ENCODE results near the gene FBXW4. TPM values are rescaled to one million over a fixed set of nuclear protein-coding genes. Genes with fewer than 3 reads are reported as not detected.
A peak's percentile ranks its signal among the peaks of the same experiment; 100 is the strongest.

FBXW4 gene
- total and polyA plus RNA-seq, 10 of the 15 experiments (the other 5 are each of a cell fraction or from before 2014, with no cell fraction given) = 5.7 to 42.0 (median 27.5) TPM

DNA sequence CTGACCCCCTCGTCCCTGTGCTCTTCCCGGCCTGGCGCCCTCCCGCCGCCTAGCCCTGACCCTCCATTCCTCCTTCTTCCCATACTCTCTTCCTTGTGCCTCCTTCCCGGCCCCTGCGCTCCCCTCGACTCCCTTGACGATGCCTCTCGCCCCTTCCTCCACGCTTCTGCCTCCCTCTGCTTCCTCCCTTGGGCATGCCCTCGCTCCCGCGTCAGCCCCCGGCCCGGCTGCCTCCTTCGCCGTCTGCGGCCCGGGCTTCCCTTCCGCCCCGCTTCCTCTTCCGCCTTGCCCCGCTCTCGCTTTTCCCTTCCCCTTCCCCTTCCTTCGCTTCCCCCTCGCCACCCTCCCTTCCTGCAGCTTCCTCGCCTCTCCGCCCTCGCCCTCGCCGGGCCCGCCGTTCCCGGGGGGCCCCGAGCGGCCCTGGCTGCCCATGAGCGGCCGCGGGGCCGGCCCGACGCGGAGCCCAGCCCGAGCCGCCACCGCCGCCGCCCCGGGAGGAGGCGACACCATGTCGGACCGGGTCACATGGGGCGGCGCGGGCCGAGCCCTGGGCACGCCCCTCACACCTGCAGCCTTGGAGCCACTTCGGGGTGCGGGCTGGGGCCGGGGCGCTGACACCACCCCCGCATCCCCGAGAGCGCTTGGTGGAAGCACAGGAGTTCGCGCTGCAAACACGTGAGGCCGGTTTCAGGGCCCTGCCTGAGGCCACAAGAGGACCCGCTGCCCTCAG, at the start of gene FBXW4 (continued):
- TF ChIP-seq, protein P1, sequence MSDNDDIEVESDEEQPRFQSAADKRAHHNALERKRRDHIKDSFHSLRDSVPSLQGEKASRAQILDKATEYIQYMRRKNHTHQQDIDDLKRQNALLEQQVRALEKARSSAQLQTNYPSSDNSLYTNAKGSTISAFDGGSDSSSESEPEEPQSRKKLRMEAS (IDR thresholded peaks at IDR 0.05; ENCODE audit: low read depth, low read length) = peak; percentile 66
- TF ChIP-seq, protein P2, sequence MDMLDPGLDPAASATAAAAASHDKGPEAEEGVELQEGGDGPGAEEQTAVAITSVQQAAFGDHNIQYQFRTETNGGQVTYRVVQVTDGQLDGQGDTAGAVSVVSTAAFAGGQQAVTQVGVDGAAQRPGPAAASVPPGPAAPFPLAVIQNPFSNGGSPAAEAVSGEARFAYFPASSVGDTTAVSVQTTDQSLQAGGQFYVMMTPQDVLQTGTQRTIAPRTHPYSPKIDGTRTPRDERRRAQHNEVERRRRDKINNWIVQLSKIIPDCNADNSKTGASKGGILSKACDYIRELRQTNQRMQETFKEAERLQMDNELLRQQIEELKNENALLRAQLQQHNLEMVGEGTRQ (IDR thresholded peaks at IDR 0.05; ENCODE audit: borderline replicate concordance, low read depth, low read length) = peak; percentile 54
- TF ChIP-seq POLR2A (IDR thresholded peaks at IDR 0.05; ENCODE audit: low read depth, low read length) (peak; percentile 87), IKZF1 (conservative IDR thresholded peaks at IDR 0.05) (peak; percentile 96), LARP7 (IDR thresholded peaks at IDR 0.05) (peak; percentile 78; the same call in 1 of the 2 replicates), ZSCAN29 (IDR thresholded peaks at IDR 0.05) (peak; percentile 71; the same call in 1 of the 2 replicates), EGR1 (IDR thresholded peaks at IDR 0.05; ENCODE audit: borderline replicate concordance in 1 of 2, low read depth in 2 of 2, low read length in 2 of 2) (peak in 1 of 2 experiments; percentile 96; a peak in 2 of 3 replicates), TAF1 (IDR thresholded peaks at IDR 0.05; ENCODE audit: borderline replicate concordance, low read depth, low read length) (peak; percentile 48; the same call in 1 of the 2 replicates), HDGF (IDR thresholded peaks at IDR 0.05) (peak; percentile 99), SPI1 (IDR thresholded peaks at IDR 0.05; ENCODE audit: borderline replicate concordance, insufficient read depth, low read depth, low read length) (peak; percentile 46; the same call in 1 of the 2 replicates), TCF12 (IDR thresholded peaks at IDR 0.05; ENCODE audit: low read depth, low read length) (peak; percentile 79; the same call in 1 of the 2 replicates), ATF7 (IDR thresholded peaks at IDR 0.05; ENCODE audit: low read depth) (no peak), SUZ12 (IDR thresholded peaks at IDR 0.05; ENCODE audit: unreplicated experiment) (no peak), WRNIP1 (IDR thresholded peaks at IDR 0.05; ENCODE audit: borderline replicate concordance, low read depth, low read length) (no peak), TCF3 (IDR thresholded peaks at IDR 0.05; ENCODE audit: borderline replicate concordance, insufficient read depth, low read depth, low read length) (peak; percentile 84), ETV6 (conservative IDR thresholded peaks at IDR 0.05 in 1 of 2, IDR thresholded peaks at IDR 0.05 in 1 of 2; ENCODE audit: borderline replicate concordance in 1 of 2, low read depth in 1 of 2) (peak; percentile 54 to 97; a peak in 3 of 4 replicates), POU2F2 (IDR thresholded peaks at IDR 0.05; ENCODE audit: borderline replicate concordance, low read depth, low read length) (no peak), NBN (IDR thresholded peaks at IDR 0.05) (peak; percentile 51), GABPA (IDR thresholded peaks at IDR 0.05; ENCODE audit: low read depth) (no peak), RB1 (IDR thresholded peaks at IDR 0.05; ENCODE audit: borderline replicate concordance) (peak; percentile 86; the same call in 1 of the 2 replicates), GATAD2B (conservative IDR thresholded peaks at IDR 0.05; ENCODE audit: low read depth) (peak; percentile 87), KDM1A (IDR thresholded peaks at IDR 0.05; ENCODE audit: borderline replicate concordance) (no peak)
- TF ChIP-seq, protein P3, sequence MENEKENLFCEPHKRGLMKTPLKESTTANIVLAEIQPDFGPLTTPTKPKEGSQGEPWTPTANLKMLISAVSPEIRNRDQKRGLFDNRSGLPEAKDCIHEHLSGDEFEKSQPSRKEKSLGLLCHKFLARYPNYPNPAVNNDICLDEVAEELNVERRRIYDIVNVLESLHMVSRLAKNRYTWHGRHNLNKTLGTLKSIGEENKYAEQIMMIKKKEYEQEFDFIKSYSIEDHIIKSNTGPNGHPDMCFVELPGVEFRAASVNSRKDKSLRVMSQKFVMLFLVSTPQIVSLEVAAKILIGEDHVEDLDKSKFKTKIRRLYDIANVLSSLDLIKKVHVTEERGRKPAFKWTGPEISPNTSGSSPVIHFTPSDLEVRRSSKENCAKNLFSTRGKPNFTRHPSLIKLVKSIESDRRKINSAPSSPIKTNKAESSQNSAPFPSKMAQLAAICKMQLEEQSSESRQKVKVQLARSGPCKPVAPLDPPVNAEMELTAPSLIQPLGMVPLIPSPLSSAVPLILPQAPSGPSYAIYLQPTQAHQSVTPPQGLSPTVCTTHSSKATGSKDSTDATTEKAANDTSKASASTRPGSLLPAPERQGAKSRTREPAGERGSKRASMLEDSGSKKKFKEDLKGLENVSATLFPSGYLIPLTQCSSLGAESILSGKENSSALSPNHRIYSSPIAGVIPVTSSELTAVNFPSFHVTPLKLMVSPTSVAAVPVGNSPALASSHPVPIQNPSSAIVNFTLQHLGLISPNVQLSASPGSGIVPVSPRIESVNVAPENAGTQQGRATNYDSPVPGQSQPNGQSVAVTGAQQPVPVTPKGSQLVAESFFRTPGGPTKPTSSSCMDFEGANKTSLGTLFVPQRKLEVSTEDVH (IDR thresholded peaks at IDR 0.05; ENCODE audit: low read depth, partially characterized antibody) = no peak
- TF ChIP-seq, protein P4, sequence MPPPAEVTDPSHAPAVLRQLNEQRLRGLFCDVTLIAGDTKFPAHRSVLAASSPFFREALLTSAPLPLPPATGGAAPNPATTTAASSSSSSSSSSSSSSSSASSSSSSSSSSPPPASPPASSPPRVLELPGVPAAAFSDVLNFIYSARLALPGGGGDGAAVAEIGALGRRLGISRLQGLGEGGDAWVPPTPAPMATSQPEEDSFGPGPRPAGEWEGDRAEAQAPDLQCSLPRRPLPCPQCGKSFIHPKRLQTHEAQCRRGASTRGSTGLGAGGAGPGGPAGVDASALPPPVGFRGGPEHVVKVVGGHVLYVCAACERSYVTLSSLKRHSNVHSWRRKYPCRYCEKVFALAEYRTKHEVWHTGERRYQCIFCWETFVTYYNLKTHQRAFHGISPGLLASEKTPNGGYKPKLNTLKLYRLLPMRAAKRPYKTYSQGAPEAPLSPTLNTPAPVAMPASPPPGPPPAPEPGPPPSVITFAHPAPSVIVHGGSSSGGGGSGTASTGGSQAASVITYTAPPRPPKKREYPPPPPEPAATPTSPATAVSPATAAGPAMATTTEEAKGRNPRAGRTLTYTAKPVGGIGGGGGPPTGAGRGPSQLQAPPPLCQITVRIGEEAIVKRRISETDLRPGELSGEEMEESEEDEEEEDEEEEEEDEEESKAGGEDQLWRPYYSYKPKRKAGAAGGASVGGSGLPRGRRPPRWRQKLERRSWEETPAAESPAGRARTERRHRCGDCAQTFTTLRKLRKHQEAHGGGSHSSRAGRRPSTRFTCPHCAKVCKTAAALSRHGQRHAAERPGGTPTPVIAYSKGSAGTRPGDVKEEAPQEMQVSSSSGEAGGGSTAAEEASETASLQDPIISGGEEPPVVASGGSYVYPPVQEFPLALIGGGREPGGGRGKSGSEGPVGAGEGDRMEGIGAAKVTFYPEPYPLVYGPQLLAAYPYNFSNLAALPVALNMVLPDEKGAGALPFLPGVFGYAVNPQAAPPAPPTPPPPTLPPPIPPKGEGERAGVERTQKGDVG (CRISPR knock-in tag; IDR thresholded peaks at IDR 0.05) = no peak

Data from GM12878 (cell line).